GM12892 (cell line): Measurements from ENCODE around the gene SRC.

Source experiments
- POLR2A ChIP-seq: IDR thresholded peaks from 2 replicates; pipeline ENCODE4 v1.6.1; 2011; ENCODE audit warnings: low read depth, low read length, control low read depth
- POLR2AphosphoS5 ChIP-seq: IDR thresholded peaks from 2 replicates; pipeline ENCODE4 v1.6.1; 2011; ENCODE audit warnings: low read depth, low read length, control low read depth

GRCh38 chr20:37388831-37389230, 42.9 kb downstream of the SRC start:
- no peak for TF ChIP-seq POLR2A
- TF ChIP-seq POLR2AphosphoS5 = no peak
